HG03521 (cell line): ENCODE results near the gene KLF2.

Experiments used
- ATAC-seq: cut with Tn5 transposase; IDR thresholded peaks from one replicate; pipeline ENCODE4 v1.9.1; 2021; ENCODE audit warnings: mild to moderate bottlenecking, moderate library complexity; ENCODE audit not compliant: unreplicated experiment

Gene KLF2

GRCh38 chr19:16361926-16362325 lies 37.3 kb downstream of the KLF2 start:
- ATAC-seq = no peak

GRCh38 chr19:16363133-16363851 lies 38.7 kb downstream of the KLF2 start:
- ATAC-seq = no peak

GRCh38 chr19:16363852-16364230 lies 39.2 kb downstream of the KLF2 start:
- ATAC-seq = no peak

GRCh38 chr19:16364231-16364865 lies 39.7 kb downstream of the KLF2 start:
- no peak for ATAC-seq

GRCh38 chr19:16365300-16365996 lies 40.8 kb downstream of the KLF2 start:
- no peak for ATAC-seq

- ATAC-seq = no peak
Observed at GRCh38 chr19:16366056-16366432, 41.4 kb downstream of the KLF2 start.

- no peak for ATAC-seq
Observed at GRCh38 chr19:16366433-16367260, 42.0 kb downstream of the KLF2 start.

- ATAC-seq = peak; percentile 27
Observed at GRCh38 chr19:16367261-16367683, 42.6 kb downstream of the KLF2 start.

GRCh38 chr19:16368385-16369305 lies 44.0 kb downstream of the KLF2 start:
- ATAC-seq = no peak

- ATAC-seq = no peak
Observed at GRCh38 chr19:16369306-16369663, 44.7 kb downstream of the KLF2 start.

- ATAC-seq = no peak
Observed at GRCh38 chr19:16369664-16370576, 45.3 kb downstream of the KLF2 start.

- peak; percentile 3 for ATAC-seq
Observed at GRCh38 chr19:16370641-16371391, 46.2 kb downstream of the KLF2 start.

- peak; percentile 55 for ATAC-seq
Observed at GRCh38 chr19:16371540-16371986, 46.9 kb downstream of the KLF2 start.

GRCh38 chr19:16372065-16372915 lies 47.7 kb downstream of the KLF2 start:
- no peak for ATAC-seq

- no peak for ATAC-seq
Observed at GRCh38 chr19:16373079-16373478, 48.5 kb downstream of the KLF2 start.

- no peak for ATAC-seq
Observed at GRCh38 chr19:16373532-16373931, 48.9 kb downstream of the KLF2 start.

GRCh38 chr19:16373989-16374388 lies 49.4 kb downstream of the KLF2 start:
- ATAC-seq = no peak
